Erythroblast (primary cell): Measurements from ENCODE around the gene BBS9.

Source experiments
- GATA1 ChIP-seq: IDR thresholded peaks from 2 replicates; pipeline ENCODE4 v1.6.1; 2011; ENCODE audit warnings: low read depth, mild to moderate bottlenecking, control low read depth, low read length, moderate library complexity
- POLR2A ChIP-seq: IDR thresholded peaks from 2 replicates; pipeline ENCODE4 v1.6.1; 2011; ENCODE audit warnings: mild to moderate bottlenecking, low read length

DNA sequence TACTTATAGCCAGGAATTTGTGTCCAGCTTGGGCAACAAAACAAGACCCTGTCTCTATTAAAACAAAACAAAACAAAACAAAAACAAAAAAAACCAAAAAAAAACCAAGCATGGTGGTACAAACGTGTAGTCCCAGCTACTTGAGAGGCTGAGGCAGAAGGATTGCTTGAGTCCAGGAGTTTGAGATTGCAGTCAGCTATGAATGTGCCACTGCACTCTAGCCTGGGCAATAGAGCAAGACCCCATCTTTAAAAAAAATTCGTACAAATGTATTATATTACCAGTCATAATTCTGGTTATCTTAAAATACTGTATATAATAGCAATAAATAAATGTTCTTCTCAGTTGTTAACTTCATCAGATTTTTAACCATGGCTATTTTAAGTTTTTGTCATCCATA, 2.3 kb upstream of the BBS9 start:
- TF ChIP-seq POLR2A, result no peak
- TF ChIP-seq GATA1, result no peak
